ENCODE data around the gene PRR5L. TPM values are rescaled to one million over a fixed set of nuclear protein-coding genes. Genes with fewer than 3 reads are reported as not detected.

Gene PRR5L
- total RNA-seq, 4 donors from 2014 or later, result 1.1 to 3.4 (median 1.7) TPM

GRCh38 chr11:36372101-36372771 is 76.1 kb downstream of the PRR5L start:
- WGBS, 2 donors, result 77 to 81% methylated on average over 6 of the region's 6 CpGs
- TF ChIP-seq, protein P1, sequence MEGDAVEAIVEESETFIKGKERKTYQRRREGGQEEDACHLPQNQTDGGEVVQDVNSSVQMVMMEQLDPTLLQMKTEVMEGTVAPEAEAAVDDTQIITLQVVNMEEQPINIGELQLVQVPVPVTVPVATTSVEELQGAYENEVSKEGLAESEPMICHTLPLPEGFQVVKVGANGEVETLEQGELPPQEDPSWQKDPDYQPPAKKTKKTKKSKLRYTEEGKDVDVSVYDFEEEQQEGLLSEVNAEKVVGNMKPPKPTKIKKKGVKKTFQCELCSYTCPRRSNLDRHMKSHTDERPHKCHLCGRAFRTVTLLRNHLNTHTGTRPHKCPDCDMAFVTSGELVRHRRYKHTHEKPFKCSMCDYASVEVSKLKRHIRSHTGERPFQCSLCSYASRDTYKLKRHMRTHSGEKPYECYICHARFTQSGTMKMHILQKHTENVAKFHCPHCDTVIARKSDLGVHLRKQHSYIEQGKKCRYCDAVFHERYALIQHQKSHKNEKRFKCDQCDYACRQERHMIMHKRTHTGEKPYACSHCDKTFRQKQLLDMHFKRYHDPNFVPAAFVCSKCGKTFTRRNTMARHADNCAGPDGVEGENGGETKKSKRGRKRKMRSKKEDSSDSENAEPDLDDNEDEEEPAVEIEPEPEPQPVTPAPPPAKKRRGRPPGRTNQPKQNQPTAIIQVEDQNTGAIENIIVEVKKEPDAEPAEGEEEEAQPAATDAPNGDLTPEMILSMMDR (IDR thresholded peaks at IDR 0.05), result no peak
- TF ChIP-seq POLR2A (IDR thresholded peaks at IDR 0.05), result no peak
- DNase-seq (ENCODE audit: low spot score in 2 of 2), result no peak
- intact Hi-C loops (cut with DNase I; ENCODE audit: low total_unique reads), result no loop called here
- no peak overlapping the region for H3K4me3 ChIP-seq (ENCODE audit: low read depth, poor library complexity, severe bottlenecking)

GRCh38 chr11:36373016-36374010 is 77.2 kb downstream of the PRR5L start:
- H3K4me3 ChIP-seq (ENCODE audit: low read depth, poor library complexity, severe bottlenecking), result no peak overlapping the region
- DNase-seq (ENCODE audit: low spot score in 2 of 2), result no peak
- TF ChIP-seq, protein P1 (IDR thresholded peaks at IDR 0.05), result no peak
- TF ChIP-seq POLR2A (IDR thresholded peaks at IDR 0.05), result no peak
- intact Hi-C loops (cut with DNase I; ENCODE audit: low total_unique reads), result no loop called here
- WGBS, 2 donors, result 69 to 77% methylated on average over 6 of the region's 6 CpGs

GRCh38 chr11:36374726-36375125 is 78.6 kb downstream of the PRR5L start:
- WGBS, 2 donors, result 56 to 58% methylated on average over 4 of the region's 4 CpGs

DNA sequence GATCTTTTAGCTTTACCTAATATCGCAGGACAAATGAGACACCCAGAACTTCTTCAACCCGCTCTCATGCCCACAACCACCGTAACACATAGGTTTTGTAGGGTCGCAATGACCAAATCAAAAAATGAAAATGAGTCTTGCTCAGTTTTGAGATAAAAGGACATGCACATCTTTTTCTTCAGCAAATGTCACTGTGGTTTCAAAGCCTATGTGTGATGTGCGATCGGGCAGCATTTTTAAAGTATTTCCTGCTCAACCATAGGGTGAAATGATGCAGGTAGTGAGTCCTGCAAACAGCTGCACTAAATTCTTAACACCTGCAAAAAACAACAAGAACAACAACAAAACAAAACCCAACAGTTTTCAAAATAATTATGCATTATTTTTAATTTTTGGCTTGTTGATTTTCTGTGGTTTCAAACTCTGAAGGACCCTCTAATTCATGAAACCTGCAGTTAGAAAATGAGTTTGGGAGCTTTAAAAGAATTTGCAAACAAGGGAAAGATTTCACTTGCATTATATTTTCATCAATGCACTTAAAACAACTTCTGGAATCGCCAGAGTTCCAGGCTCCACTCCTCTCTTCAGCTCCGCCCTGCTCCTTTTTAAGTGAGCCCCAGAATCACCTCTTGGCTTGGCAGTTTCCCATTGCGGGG is 79.4 kb downstream of the PRR5L start:
- no peak for DNase-seq (ENCODE audit: low spot score in 2 of 2)
- whole genome bisulfite sequencing, 2 donors, result 66 to 69% methylated on average over 9 of the region's 9 CpGs
- H3K4me3 ChIP-seq (ENCODE audit: low read depth, poor library complexity, severe bottlenecking), result no peak overlapping the region
- TF ChIP-seq POLR2A (IDR thresholded peaks at IDR 0.05), result no peak
- TF ChIP-seq, protein P1 (IDR thresholded peaks at IDR 0.05), result no peak
- intact Hi-C loops (cut with DNase I; ENCODE audit: low total_unique reads), result no loop called here

More at GRCh38 chr11:36374726-36375125, 78.6 kb downstream of the PRR5L start:
- intact Hi-C loops (cut with DNase I; ENCODE audit: low total_unique reads), result no loop called here
- DNase-seq (ENCODE audit: low spot score in 2 of 2), result no peak
- no peak overlapping the region for H3K4me3 ChIP-seq (ENCODE audit: low read depth, poor library complexity, severe bottlenecking)
- TF ChIP-seq POLR2A (IDR thresholded peaks at IDR 0.05), result no peak
- TF ChIP-seq, protein P1 (IDR thresholded peaks at IDR 0.05), result no peak

- DNase-seq (ENCODE audit: low spot score in 2 of 2), result no peak
- 2 to 3% methylated on average over 54 of the region's 55 CpGs for WGBS, 2 donors
- intact Hi-C loops (cut with DNase I; ENCODE audit: low total_unique reads), result no loop called here
- TF ChIP-seq POLR2A (IDR thresholded peaks at IDR 0.05), result no peak
- TF ChIP-seq, protein P1 (IDR thresholded peaks at IDR 0.05), result no peak
- H3K4me3 ChIP-seq (ENCODE audit: low read depth, poor library complexity, severe bottlenecking), result peak overlapping the region; percentile 48
These were observed 80.2 kb downstream of the PRR5L start for GRCh38 chr11:36376009-36376887.
